ENCODE results near the gene KCNT2.

GRCh38 chr1:196324345-196324744 lies 283.9 kb downstream of the KCNT2 start:
- TF ChIP-seq CTCF (IDR thresholded peaks at IDR 0.05), result no peak
- TF ChIP-seq, protein P1, sequence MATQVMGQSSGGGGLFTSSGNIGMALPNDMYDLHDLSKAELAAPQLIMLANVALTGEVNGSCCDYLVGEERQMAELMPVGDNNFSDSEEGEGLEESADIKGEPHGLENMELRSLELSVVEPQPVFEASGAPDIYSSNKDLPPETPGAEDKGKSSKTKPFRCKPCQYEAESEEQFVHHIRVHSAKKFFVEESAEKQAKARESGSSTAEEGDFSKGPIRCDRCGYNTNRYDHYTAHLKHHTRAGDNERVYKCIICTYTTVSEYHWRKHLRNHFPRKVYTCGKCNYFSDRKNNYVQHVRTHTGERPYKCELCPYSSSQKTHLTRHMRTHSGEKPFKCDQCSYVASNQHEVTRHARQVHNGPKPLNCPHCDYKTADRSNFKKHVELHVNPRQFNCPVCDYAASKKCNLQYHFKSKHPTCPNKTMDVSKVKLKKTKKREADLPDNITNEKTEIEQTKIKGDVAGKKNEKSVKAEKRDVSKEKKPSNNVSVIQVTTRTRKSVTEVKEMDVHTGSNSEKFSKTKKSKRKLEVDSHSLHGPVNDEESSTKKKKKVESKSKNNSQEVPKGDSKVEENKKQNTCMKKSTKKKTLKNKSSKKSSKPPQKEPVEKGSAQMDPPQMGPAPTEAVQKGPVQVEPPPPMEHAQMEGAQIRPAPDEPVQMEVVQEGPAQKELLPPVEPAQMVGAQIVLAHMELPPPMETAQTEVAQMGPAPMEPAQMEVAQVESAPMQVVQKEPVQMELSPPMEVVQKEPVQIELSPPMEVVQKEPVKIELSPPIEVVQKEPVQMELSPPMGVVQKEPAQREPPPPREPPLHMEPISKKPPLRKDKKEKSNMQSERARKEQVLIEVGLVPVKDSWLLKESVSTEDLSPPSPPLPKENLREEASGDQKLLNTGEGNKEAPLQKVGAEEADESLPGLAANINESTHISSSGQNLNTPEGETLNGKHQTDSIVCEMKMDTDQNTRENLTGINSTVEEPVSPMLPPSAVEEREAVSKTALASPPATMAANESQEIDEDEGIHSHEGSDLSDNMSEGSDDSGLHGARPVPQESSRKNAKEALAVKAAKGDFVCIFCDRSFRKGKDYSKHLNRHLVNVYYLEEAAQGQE (IDR thresholded peaks at IDR 0.05; ENCODE audit: insufficient read depth in 1 of 2, low read depth in 2 of 2, low read length in 1 of 2), result no peak
- TF ChIP-seq POLR2AphosphoS5 (IDR thresholded peaks at IDR 0.05; ENCODE audit: low read depth, low read length), result no peak
- no peak for TF ChIP-seq SIN3A (IDR thresholded peaks at IDR 0.05; ENCODE audit: borderline replicate concordance, insufficient read depth, low read depth, low read length)
- TF ChIP-seq TCF7L2 (IDR thresholded peaks at IDR 0.05; ENCODE audit: low read depth, low read length), result no peak
